VCaP (cell line): ENCODE data around the gene EEFSEC.

ENCODE experiments used
- H3K27ac ChIP-seq: fragments of 450-650 bp; 2 replicates; pipeline ENCODE4 v1.5.1; 2017
- CTCF ChIP-seq: fragments of 450-650 bp; conservative IDR thresholded peaks from 2 replicates; pipeline ENCODE4 v1.5.1; 2017; ENCODE audit warnings: mild to moderate bottlenecking, moderate library complexity

The EEFSEC gene

GRCh38 chr3:128273109-128273840 is 120.0 kb downstream of the EEFSEC start:
- no peak for TF ChIP-seq CTCF

DNA sequence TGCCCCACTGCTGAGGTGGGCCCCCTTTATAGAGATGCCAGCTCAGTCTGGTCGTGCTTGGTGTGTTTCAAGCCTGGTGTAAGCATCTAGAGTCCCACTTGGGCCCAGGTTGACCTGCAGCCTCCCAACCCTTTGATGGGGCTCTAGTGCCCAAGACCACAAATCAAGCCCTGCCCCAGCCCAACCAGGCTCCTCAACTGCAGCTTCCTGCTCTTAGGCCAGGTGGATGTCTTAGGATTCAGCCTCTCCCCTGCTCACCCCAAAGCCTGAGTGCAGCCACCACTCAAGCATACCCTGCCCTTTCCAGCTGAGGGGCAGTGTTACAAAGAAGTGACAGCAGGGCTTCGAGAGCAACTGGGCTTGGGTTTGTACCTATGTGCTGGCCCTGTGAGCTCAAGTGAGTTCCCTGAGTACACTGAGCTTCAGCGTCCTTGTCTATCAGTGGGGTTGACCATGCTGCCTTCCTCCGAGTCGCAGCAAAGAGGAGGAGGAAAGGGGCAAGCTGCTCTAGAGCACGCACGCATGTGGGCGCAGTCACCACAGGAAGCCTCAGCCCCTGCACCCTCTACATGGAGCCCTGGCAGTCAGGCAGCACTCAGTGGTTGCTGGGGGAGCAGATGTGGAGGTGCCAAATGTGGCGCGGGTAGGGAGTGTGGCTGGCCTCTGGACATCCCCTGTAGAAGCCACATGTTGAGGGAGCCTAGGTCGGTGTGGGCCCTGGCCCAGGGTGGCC is 120.7 kb downstream of the EEFSEC start:
- no peak for TF ChIP-seq CTCF
- H3K27ac ChIP-seq: no peak overlapping the region

More at GRCh38 chr3:128273109-128273840, 120.0 kb downstream of the EEFSEC start:
- H3K27ac ChIP-seq: no peak overlapping the region

DNA sequence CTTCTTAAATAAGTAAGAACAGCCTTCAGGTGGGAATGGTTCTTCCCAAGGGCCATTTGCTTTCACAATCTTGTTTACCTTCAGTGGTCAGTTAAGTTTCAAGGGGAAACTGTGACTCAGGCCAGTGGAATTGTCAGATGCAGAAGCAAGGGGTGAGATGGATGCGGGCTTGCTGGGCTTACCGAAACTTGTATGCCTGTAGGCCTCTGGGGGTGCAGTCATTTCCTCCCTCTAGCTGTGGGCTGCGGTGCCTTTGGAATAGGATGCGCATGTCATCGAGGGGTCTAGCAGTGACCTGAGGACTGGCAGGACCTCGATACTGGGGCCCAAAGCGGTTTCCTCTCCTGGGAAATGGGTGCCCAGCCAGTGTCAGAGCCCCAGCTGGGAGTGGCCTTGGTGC is 121.6 kb downstream of the EEFSEC start:
- no peak overlapping the region for H3K27ac ChIP-seq
- TF ChIP-seq CTCF: no peak

GRCh38 chr3:128275316-128276145 is 122.2 kb downstream of the EEFSEC start:
- no peak overlapping the region for H3K27ac ChIP-seq
- TF ChIP-seq CTCF: no peak

DNA sequence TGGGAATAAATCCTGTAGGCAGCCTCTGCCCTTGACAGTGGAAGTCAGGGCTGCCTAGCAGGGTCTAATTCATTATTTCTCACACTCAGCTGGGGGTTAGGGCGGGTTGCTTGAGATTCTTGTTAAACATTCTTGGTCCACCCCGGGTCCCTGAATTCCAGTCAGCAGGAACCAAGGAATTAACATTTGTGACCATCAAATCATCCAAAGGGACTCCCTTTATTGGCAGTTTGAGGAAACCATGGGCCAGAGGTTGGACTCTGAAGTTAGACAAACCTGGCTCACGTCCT is 122.8 kb downstream of the EEFSEC start:
- no peak overlapping the region for H3K27ac ChIP-seq
- no peak for TF ChIP-seq CTCF

GRCh38 chr3:128276577-128277183 is 123.4 kb downstream of the EEFSEC start:
- no peak overlapping the region for H3K27ac ChIP-seq
- TF ChIP-seq CTCF: no peak
